NCI-H1417 (cell line): Measurements from ENCODE around the gene PDRG1.

Experiments
- DNase-seq, 3 experiments: peaks; one replicate each; lab custom pipeline; 2025; lab: John Stamatoyannopoulos, UW

PDRG1 gene

GRCh38 chr20:31951530-31952453 is at the start of gene PDRG1:
Gene PDRG1, minus strand, starts transcription at chr20:31952046. Its CDS starts 85 bp downstream, at chr20:31951961.
- DNase-seq, result peak; percentile 96 to 98 (median 97)

DNA sequence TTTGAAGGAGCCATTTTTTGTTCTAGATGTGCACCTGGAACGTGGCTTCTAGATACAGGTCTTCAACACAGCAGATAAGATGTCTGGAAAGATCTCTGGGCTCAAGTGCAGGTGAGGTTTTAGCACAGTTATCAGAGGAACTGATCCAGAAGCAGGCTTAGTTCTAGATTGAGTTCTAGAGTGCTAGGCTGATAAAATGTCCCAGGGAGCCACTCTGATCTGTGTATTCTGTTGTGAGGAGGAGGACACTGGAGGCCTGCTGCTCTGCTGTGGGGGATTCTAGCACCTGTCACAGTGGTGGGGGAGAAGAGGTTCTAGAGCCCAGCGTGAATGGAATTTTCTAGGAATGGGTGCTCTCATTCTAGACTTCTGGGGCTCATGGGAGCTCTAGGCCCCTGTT is 46.4 kb upstream of the PDRG1 start:
- DNase-seq, result no peak

DNA sequence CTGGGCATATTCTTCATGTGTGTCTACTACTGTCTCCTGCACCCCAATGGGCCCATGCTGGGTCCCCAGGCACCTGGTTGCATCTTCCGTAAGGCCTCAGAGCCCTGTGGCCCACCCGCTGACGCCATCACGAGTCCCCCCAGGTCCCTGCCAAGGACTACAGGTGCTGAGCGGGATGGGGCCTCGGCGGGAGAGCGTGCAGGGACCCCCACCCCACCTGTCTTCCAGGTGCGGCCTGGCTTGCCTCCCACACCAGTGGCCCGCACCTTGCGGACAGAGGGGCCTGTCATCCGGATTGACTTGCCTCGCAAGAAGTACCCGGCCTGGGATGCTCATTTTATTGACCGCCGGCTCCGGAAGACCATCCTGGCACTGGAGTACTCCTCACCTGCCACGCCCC is 45.1 kb upstream of the PDRG1 start:
- no peak for DNase-seq

- DNase-seq, result no peak
Measured at GRCh38 chr20:31992086-31992485, 40.2 kb upstream of the PDRG1 start.

- DNase-seq, result no peak
Measured at GRCh38 chr20:31991339-31991705, 39.5 kb upstream of the PDRG1 start.

GRCh38 chr20:31990641-31991338 is 38.9 kb upstream of the PDRG1 start:
- peak in 1 of 3 experiments; percentile 28 for DNase-seq

DNA sequence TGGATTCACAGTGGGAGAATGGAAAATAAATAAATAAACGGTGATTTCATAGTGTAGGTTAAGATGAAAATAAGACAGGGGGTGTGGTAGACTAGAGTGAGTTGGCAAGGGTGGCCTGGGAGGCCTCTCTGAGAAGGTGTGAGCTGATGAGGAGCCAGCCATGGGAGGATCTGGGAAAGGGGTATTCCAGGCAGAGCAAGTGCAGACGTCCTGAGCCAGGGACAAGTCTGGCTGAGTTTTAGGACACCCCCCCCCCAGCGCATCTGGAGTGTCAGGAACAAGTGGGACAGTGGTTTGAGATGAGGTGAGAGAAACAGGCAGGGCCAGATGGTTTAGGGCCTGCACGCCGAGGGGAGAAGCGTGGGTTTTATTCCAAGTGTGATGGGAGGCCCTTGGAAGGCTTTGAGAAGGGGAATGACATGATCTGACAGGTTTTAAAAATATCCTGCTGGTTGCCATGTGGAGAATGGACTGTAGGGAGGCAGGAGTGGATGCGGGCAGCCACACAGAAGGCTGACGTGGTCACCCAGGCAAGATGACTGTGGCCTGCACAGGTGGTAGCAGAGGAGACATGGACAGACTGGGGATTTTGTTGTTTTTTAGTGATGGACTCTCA is 37.3 kb upstream of the PDRG1 start:
- no peak for DNase-seq

- no peak for DNase-seq
Measured at GRCh38 chr20:31988430-31989015, 36.7 kb upstream of the PDRG1 start.

DNA sequence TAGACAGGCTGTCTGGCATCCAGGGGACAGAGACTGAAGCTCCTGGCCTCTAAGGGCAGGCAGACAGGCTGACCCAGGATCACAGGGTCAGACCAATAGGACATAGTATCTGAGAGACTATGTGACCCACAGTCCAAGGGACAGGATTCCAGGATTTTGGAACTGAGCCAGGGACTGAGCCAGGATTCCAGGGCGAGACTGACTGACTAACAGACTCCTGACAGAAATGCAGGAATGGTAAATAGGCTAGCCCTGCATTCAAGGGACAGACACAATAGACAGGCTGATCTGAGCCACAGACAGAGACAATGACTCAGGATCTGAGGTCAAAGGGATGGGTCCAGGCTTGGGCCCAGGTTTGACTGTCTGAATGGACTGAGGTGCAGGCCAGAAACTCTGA is 35.9 kb upstream of the PDRG1 start:
- no peak for DNase-seq

DNA sequence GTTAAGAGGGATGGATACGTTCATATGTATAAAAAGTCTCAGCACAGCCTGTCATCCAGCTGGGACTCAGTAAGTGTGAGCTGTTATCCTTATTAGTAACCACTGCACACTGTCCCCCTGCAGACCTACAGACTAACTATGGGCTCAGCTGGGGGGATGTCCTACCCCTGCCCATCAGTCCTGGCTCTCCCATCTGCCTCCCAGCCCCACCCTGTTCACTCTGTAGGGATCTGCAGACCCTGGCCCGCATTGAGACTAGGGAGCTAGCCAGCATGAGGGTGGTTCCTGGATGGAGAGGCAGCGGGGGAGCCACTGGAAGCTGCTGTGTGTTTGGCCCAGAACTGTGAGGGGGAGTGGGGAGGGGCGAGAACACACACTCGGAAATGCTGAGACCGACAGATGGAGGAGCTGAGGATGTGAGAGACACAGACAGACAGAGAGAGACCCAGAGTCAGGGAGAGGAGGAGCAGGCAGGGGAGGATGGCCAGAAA is 33.2 kb upstream of the PDRG1 start:
- no peak for DNase-seq

DNA sequence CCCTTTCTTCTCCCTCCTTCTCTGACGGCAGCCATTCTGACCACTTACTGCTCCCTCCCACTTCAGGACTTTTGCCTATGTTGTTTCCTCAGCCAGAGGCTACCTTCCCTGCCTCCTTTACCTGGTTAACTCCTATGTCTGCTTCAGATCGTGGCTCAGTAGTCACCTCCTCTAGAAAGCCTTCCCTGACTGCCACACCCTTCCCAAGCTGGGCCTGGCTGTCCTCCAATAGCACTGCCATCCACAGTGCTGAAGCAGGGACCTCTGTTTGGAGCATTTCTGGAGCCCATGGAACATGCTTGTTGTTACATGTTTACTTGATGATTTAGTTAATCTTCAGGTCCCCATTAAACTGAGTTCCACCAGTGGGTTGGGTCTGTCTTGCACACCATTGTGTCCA is 29.9 kb upstream of the PDRG1 start:
- DNase-seq, result no peak

- DNase-seq, result no peak
Measured at GRCh38 chr20:31979713-31980426, 28.0 kb upstream of the PDRG1 start.

DNA sequence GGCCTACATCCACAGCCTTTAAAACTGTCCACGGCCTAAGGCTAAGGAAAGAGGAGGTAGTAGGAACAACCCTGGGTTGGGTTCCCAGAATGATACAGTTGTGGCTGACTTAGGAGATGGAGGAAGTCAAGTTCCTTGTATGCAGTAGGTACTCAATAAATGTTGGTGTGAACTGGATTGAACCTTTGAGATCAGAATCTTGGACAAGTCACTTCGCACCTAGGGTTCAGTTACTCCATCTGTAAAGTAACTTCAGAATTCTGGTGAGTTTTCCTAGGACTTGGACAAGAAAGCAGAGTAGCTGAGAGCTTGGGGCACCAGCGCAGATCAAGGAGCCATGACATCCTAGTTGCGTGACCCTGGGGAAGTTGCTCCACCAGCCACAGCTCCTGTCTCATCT is 25.2 kb upstream of the PDRG1 start:
- DNase-seq, result no peak

DNA sequence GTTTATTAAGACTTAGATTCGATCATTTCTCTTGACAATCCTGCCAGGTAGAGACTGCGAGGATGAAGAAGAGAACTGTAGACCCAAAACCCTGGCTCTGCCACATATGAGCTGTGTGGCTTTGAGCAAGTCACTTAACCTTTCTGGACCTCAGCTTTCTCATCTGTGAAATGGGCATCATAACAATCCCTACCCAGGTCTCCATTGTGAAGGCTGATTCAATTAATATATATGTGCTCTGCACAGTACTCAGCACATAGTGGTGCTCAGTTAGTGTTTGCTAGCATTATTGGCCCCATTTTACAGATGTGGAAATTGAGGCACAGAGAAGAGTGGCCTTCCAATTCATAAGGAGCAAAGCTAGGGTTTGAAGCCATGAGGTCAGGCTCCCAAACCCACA is 24.0 kb upstream of the PDRG1 start:
- DNase-seq, result no peak

- no peak for DNase-seq
Measured at GRCh38 chr20:31974951-31975487, 23.2 kb upstream of the PDRG1 start.

- no peak for DNase-seq
Measured at GRCh38 chr20:31974296-31974695, 22.4 kb upstream of the PDRG1 start.

- no peak for DNase-seq
Measured at GRCh38 chr20:31972471-31973021, 20.7 kb upstream of the PDRG1 start.

DNA sequence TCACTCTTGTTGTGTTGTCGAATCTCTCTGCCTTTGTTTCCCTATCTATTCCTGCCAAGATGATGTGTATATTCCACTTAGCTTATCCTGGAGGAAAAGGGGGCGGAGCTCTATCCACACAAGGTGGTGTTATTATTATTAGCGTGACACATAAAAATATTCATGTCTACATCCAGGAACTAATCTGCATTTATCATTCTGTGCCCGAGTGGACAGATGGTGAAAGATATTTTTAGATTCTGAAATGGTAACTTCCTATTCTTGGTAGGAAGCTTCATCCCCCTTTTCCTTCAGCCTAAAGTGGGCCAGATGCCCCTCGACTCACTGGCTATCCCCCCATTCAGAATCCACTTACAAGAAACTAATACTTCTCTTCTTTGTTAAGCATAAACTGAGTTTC is 18.1 kb upstream of the PDRG1 start:
- DNase-seq, result no peak

DNA sequence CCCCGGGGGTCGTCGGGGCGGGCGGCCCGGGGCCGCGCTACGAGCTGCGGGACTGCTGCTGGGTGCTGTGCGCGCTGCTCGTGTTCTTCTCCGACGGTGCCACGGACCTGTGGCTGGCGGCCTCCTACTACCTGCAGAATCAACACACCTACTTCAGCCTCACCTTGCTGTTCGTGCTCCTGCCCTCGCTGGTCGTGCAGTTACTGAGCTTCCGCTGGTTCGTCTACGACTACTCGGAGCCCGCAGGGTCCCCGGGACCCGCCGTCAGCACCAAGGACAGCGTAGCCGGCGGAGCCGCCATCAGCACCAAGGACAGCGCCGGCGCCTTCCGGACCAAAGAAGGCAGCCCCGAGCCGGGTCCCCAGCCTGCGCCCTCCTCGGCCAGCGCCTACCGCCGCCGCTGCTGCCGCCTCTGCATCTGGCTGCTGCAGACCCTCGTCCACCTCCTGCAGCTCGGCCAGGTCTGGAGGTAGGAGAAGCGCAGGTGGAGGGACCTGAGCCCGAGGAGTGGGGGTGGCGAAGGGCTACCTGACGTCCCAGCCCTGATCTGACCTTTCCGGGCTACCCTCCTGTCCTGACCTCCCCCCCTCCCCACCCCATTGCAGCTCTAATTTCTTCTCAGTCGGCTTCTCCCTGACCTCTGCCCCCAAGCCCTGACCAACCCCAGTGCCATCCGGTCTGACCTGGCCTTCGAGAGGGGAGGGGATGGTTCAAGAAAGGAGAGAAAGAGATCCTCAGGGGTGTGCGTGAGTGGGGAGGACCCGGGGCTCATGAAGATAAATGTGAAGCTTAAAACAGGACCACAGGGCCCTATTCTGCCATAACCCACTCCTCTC is 16.7 kb upstream of the PDRG1 start:
- peak; percentile 13 to 69 (median 61) for DNase-seq

GRCh38 chr20:31967830-31968249 is 16.0 kb upstream of the PDRG1 start, which contains the start of gene XKR7:
Gene XKR7, plus strand, starts transcription at chr20:31968151. Its CDS starts 25 bp downstream, at chr20:31968176.
- DNase-seq, result peak; percentile 58 to 87 (median 78)
